Measurements from ENCODE around the gene BTBD9.

GRCh38 chr6:38262609-38263008, 377.1 kb downstream of the BTBD9 start:
- TF ChIP-seq, protein P1, sequence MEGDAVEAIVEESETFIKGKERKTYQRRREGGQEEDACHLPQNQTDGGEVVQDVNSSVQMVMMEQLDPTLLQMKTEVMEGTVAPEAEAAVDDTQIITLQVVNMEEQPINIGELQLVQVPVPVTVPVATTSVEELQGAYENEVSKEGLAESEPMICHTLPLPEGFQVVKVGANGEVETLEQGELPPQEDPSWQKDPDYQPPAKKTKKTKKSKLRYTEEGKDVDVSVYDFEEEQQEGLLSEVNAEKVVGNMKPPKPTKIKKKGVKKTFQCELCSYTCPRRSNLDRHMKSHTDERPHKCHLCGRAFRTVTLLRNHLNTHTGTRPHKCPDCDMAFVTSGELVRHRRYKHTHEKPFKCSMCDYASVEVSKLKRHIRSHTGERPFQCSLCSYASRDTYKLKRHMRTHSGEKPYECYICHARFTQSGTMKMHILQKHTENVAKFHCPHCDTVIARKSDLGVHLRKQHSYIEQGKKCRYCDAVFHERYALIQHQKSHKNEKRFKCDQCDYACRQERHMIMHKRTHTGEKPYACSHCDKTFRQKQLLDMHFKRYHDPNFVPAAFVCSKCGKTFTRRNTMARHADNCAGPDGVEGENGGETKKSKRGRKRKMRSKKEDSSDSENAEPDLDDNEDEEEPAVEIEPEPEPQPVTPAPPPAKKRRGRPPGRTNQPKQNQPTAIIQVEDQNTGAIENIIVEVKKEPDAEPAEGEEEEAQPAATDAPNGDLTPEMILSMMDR (IDR thresholded peaks at IDR 0.05 in 4 of 5, conservative IDR thresholded peaks at IDR 0.05 in 1 of 5) = no peak
- no peak for TF ChIP-seq POLR2A (IDR thresholded peaks at IDR 0.05)
